HPDE6-E6E7 (cell line): ENCODE measurements around the gene PKN2.
"Not testable (repeated sequence)": the region's sequence is repeated elsewhere in the genome, so short reads cannot be mapped to it uniquely, and the experiment has no call there.

Experiments
- DNase-seq: peaks from one replicate; pipeline ENCODE4 v3.0.0; 2011; ENCODE audit warnings: missing footprints; ENCODE audit errors: extremely low spot score

Gene PKN2

GRCh38 chr1:88787023-88787903 lies 103.2 kb downstream of the PKN2 start:
- DNase-seq, result no peak

- DNase-seq, result no peak
Measured at GRCh38 chr1:88791192-88791591, 107.1 kb downstream of the PKN2 start.

- DNase-seq, result no peak
Measured at GRCh38 chr1:88799491-88799890, 115.4 kb downstream of the PKN2 start.

GRCh38 chr1:88800382-88801051 lies 116.4 kb downstream of the PKN2 start:
- no peak for DNase-seq

- DNase-seq, result no peak
Measured at GRCh38 chr1:88801575-88802208, 117.6 kb downstream of the PKN2 start.

GRCh38 chr1:88802404-88802803 lies 118.3 kb downstream of the PKN2 start:
- no peak for DNase-seq

GRCh38 chr1:88802950-88803349 lies 118.9 kb downstream of the PKN2 start:
- peak; percentile 10 for DNase-seq

- no peak for DNase-seq
Measured at GRCh38 chr1:88803444-88803843, 119.4 kb downstream of the PKN2 start.

GRCh38 chr1:88812366-88812765 lies 128.3 kb downstream of the PKN2 start:
- no peak for DNase-seq

GRCh38 chr1:88813471-88813870 lies 129.4 kb downstream of the PKN2 start:
- no peak for DNase-seq

- DNase-seq, result not testable (repeated sequence)
Measured at GRCh38 chr1:88819642-88820041, 135.6 kb downstream of the PKN2 start.

- DNase-seq, result no peak
Measured at GRCh38 chr1:88825721-88826120, 141.6 kb downstream of the PKN2 start.

- no peak for DNase-seq
Measured at GRCh38 chr1:88847643-88848042, 163.6 kb downstream of the PKN2 start.

GRCh38 chr1:88851303-88852063 lies 167.4 kb downstream of the PKN2 start:
- DNase-seq, result no peak

GRCh38 chr1:88867743-88868521 lies 183.9 kb downstream of the PKN2 start:
- DNase-seq, result no peak

- not testable (repeated sequence) for DNase-seq
Measured at GRCh38 chr1:88869644-88870043, 185.6 kb downstream of the PKN2 start.

GRCh38 chr1:88873737-88874349 lies 189.8 kb downstream of the PKN2 start:
- no peak for DNase-seq

GRCh38 chr1:88875595-88875994 lies 191.5 kb downstream of the PKN2 start:
- DNase-seq, result no peak

- DNase-seq, result no peak
Measured at GRCh38 chr1:88876573-88877365, 192.7 kb downstream of the PKN2 start.

GRCh38 chr1:88877382-88877825 lies 193.3 kb downstream of the PKN2 start:
- DNase-seq, result no peak
